Measurements from ENCODE around the gene PLOD1. TPM values are rescaled to one million over a fixed set of nuclear protein-coding genes. Genes with fewer than 3 reads are reported as not detected.
A peak's percentile ranks its signal among the peaks of the same experiment; 100 is the strongest.

Gene PLOD1
- total RNA-seq, 1 donor = 309 TPM

DNA sequence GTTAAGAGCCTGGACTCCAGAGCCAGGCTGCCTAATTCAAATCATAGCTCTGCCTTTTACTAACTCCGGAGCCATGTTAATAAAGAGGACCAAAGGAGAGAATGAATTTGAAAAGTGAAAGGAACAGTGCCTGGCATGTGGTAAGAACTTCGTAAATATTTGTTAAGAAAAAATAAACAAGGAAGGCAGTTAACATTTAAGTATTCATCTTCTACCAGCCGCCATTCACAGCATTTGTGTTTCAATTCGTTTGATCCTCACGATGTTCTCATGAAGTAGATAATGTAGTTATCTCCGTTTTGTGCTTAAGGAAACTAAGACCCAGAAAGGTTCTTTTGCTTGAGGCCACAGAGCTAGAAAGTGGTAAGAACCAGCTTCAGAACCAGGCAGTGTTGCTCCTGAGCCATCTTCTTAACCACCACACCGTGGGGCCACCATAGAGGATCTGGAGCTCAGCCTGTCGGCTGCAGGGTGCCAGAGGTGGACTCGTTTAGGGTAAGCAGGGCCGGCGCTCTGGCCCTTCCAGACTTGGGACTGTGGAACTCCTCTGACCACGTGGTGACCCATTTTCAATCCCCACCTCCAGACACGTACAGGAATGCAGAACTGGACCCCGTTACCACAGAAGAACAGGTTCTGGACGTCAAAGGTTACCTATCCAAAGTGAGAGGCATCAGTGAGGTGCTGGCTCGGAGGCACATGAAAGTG is 57.6 kb downstream of the PLOD1 start:
- TF ChIP-seq CTCF (IDR thresholded peaks at IDR 0.05; ENCODE audit: insufficient read depth, low read depth, low read length) = no peak
- H3K4me3 ChIP-seq (ENCODE audit: low read depth, low read length) = no peak overlapping the region
- no peak for DNase-seq (ENCODE audit: low read depth)

- no peak for TF ChIP-seq CTCF (IDR thresholded peaks at IDR 0.05; ENCODE audit: insufficient read depth, low read depth, low read length)
- no peak overlapping the region for H3K4me3 ChIP-seq (ENCODE audit: low read depth, low read length)
- DNase-seq (ENCODE audit: low read depth) = no peak
Observed at GRCh38 chr1:11997081-11997850, 62.7 kb downstream of the PLOD1 start.

DNA sequence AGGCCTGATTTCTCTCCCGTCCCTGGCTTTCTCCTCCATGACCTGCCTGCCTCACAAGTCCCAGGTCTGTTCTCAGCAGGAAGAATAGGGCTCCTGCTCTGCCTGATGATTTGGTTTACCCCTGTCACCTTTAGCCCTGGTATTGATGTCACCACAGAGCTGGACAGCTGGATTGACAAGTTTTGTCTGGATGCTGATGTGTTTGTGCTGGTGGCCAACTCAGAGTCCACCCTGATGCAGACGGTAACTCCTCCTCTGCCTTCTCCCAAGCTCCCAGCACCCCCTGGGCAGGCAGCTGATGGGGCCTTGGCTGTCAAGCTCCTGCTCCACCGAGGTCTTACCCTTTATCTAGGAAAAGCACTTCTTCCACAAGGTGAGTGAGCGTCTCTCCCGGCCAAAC is 64.1 kb downstream of the PLOD1 start:
- no peak for TF ChIP-seq CTCF (IDR thresholded peaks at IDR 0.05; ENCODE audit: insufficient read depth, low read depth, low read length)
- no peak for DNase-seq (ENCODE audit: low read depth)
- H3K4me3 ChIP-seq (ENCODE audit: low read depth, low read length) = no peak overlapping the region

DNA sequence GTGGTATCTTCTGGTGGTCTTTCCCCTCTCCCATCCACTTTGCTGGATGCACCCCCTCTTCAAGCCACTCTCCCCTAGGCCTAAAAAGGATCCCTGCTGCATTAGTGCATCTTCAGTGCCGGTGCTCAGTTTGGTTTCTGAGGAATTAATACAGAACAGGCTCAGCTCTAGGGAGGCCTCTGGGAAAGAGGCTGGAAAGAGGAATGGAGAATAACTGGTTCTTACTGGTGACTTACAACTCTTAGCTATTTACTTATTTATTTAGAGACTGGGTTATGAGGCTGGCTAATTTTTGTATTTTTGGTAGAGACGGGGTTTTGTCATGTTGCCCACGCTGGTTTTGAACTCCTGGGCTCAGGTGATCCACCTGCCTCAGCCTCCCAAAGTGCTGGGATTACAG is 64.7 kb downstream of the PLOD1 start:
- no peak for TF ChIP-seq CTCF (IDR thresholded peaks at IDR 0.05; ENCODE audit: insufficient read depth, low read depth, low read length)
- H3K4me3 ChIP-seq (ENCODE audit: low read depth, low read length) = no peak overlapping the region
- DNase-seq (ENCODE audit: low read depth) = no peak

GRCh38 chr1:12001249-12001917 is 66.9 kb downstream of the PLOD1 start:
- H3K4me3 ChIP-seq (ENCODE audit: low read depth, low read length) = no peak overlapping the region
- DNase-seq (ENCODE audit: low read depth) = peak; percentile 76
- peak; percentile 73 for TF ChIP-seq CTCF (IDR thresholded peaks at IDR 0.05; ENCODE audit: insufficient read depth, low read depth, low read length)

DNA sequence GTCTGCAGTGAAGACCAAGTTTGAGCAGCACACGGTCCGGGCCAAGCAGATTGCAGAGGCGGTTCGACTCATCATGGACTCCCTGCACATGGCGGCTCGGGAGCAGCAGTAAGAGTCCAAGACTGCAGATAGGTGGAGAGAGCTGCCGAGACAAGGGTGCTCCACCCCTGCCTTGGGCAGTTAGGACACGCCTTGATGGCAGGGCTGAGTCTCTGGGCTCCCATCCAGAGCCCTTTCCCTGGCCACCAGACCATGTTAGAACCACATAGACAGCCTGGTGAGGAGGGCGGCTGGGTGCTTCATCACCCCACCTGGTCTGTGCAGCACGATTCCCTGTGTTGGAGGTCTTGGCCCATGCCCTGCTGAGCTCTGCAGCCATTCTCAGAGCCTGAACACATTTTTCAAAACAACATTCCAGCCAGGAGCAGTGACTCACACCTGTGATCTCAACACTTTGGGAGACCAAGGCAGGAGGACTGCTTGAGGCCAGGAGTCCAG is 67.5 kb downstream of the PLOD1 start:
- no peak for DNase-seq (ENCODE audit: low read depth)

More for the DNA sequence above, 67.5 kb downstream of the PLOD1 start:
- no peak for TF ChIP-seq CTCF (IDR thresholded peaks at IDR 0.05; ENCODE audit: insufficient read depth, low read depth, low read length)
- H3K4me3 ChIP-seq (ENCODE audit: low read depth, low read length) = no peak overlapping the region
